HEK293 (cell line): ENCODE data around the gene CRYBA2.

Experiments used
- CTCF ChIA-PET: fragments of 350-600 bp; formaldehyde crosslinking; extraction: SDS; loops from one replicate; lab custom pipeline; 2021; ENCODE audit warnings: antibody characterized with exemption; lab: Yijun Ruan, JAX
- POLR2A ChIA-PET: fragments of 300-600 bp; formaldehyde crosslinking; extraction: SDS; loops from one replicate; lab custom pipeline; 2020; ENCODE audit warnings: antibody characterized with exemption, inconsistent platforms; lab: Yijun Ruan, JAX
- H3K27ac ChIP-seq: fragments of 200-500 bp; sonication (Bioruptor generic); 2 replicates; pipeline ENCODE4 v1.5.1; 2014; ENCODE audit warnings: low read depth, low read length, control low read depth, inconsistent platforms; ENCODE audit errors: extremely low read depth
- H3K36me3 ChIP-seq, 2 experiments: fragments of 200-500 bp in 1 of 2; sonication (Bioruptor generic) in 1 of 2; 1 replicate in 1 of 2; 2 replicates in 1 of 2; pipeline ENCODE4 v1.5.1; 2014 to 2017; ENCODE audit warnings: inconsistent platforms in 2 of 2, low read length in 2 of 2; ENCODE audit not compliant: control insufficient read depth in 2 of 2, insufficient read depth in 1 of 2
- H3K4me1 ChIP-seq: fragments of 200-500 bp; sonication (Bioruptor generic); 2 replicates; pipeline ENCODE4 v1.5.1; 2014; ENCODE audit warnings: mild to moderate bottlenecking, low read length, inconsistent platforms; ENCODE audit not compliant: control insufficient read depth, insufficient read depth
- H3K4me3 ChIP-seq: 2 replicates; pipeline ENCODE4 v1.5.1; 2011; ENCODE audit warnings: low read depth, mild to moderate bottlenecking, control low read depth, low read length, moderate library complexity
- H3K9me3 ChIP-seq: fragments of 200-500 bp; sonication (Bioruptor generic); 2 replicates; pipeline ENCODE4 v1.5.1; 2014; ENCODE audit warnings: low read depth, low read length, inconsistent platforms; ENCODE audit not compliant: control insufficient read depth, insufficient read depth
- CTCF ChIP-seq: fragments of 450-650 bp; formaldehyde crosslinking; IDR thresholded peaks from 2 replicates; pipeline ENCODE4 v1.5.1; 2016; ENCODE audit warnings: missing biosample characterization, missing genetic modification characterization
- GLIS1 ChIP-seq: fragments of 450-650 bp; formaldehyde crosslinking; IDR thresholded peaks from 2 replicates; pipeline ENCODE4 v1.5.1; 2016; ENCODE audit warnings: missing biosample characterization, missing genetic modification characterization
- GLIS2 ChIP-seq: fragments of 450-650 bp; formaldehyde crosslinking; IDR thresholded peaks from 2 replicates; pipeline ENCODE4 v1.5.1; 2016; ENCODE audit warnings: missing biosample characterization, missing genetic modification characterization
- HIC1 ChIP-seq: fragments of 450-650 bp; formaldehyde crosslinking; IDR thresholded peaks from 2 replicates; pipeline ENCODE4 v1.5.1; 2016; ENCODE audit warnings: missing biosample characterization, missing genetic modification characterization
- KLF1 ChIP-seq: fragments of 450-650 bp; formaldehyde crosslinking; IDR thresholded peaks from 2 replicates; pipeline ENCODE4 v1.5.1; 2016; ENCODE audit warnings: missing biosample characterization, missing genetic modification characterization
- KLF16 ChIP-seq: fragments of 450-650 bp; formaldehyde crosslinking; IDR thresholded peaks from 2 replicates; pipeline ENCODE4 v1.5.1; 2017; ENCODE audit warnings: missing biosample characterization, missing genetic modification characterization
- ZBTB17 ChIP-seq: fragments of 450-650 bp; formaldehyde crosslinking; IDR thresholded peaks from 2 replicates; pipeline ENCODE4 v1.5.1; 2016; ENCODE audit warnings: missing biosample characterization, missing genetic modification characterization
- ZBTB8A ChIP-seq: fragments of 450-650 bp; formaldehyde crosslinking; IDR thresholded peaks from 2 replicates; pipeline ENCODE4 v1.5.1; 2016; ENCODE audit warnings: missing biosample characterization, missing genetic modification characterization
- ZIC2 ChIP-seq: fragments of 450-650 bp; formaldehyde crosslinking; IDR thresholded peaks from 2 replicates; pipeline ENCODE4 v1.5.1; 2016; ENCODE audit warnings: missing biosample characterization, missing genetic modification characterization
- ZNF132 ChIP-seq: fragments of 450-650 bp; formaldehyde crosslinking; IDR thresholded peaks from 2 replicates; pipeline ENCODE4 v1.5.1; 2017; ENCODE audit warnings: missing biosample characterization, missing genetic modification characterization, borderline replicate concordance
- ZNF221 ChIP-seq: fragments of 450-650 bp; formaldehyde crosslinking; IDR thresholded peaks from 2 replicates; pipeline ENCODE4 v1.5.1; 2017; ENCODE audit warnings: missing biosample characterization, missing genetic modification characterization, borderline replicate concordance
- ZNF239 ChIP-seq: fragments of 450-650 bp; formaldehyde crosslinking; IDR thresholded peaks from 2 replicates; pipeline ENCODE4 v1.5.1; 2016; ENCODE audit warnings: missing biosample characterization, missing genetic modification characterization
- ZNF248 ChIP-seq: fragments of 450-650 bp; formaldehyde crosslinking; IDR thresholded peaks from 2 replicates; pipeline ENCODE4 v1.5.1; 2017; ENCODE audit warnings: missing biosample characterization, missing genetic modification characterization
- ZNF335 ChIP-seq: fragments of 450-650 bp; formaldehyde crosslinking; conservative IDR thresholded peaks from 2 replicates; pipeline ENCODE4 v1.5.1; 2016; ENCODE audit warnings: missing biosample characterization, missing genetic modification characterization
- ZNF416 ChIP-seq: fragments of 450-650 bp; formaldehyde crosslinking; IDR thresholded peaks from 2 replicates; pipeline ENCODE4 v1.5.1; 2016; ENCODE audit warnings: missing biosample characterization, missing genetic modification characterization
- ZNF433 ChIP-seq: fragments of 450-650 bp; formaldehyde crosslinking; IDR thresholded peaks from 2 replicates; pipeline ENCODE4 v1.5.1; 2016; ENCODE audit warnings: missing biosample characterization, missing genetic modification characterization, low read depth
- ZNF610 ChIP-seq: fragments of 450-650 bp; formaldehyde crosslinking; IDR thresholded peaks from 2 replicates; pipeline ENCODE4 v1.5.1; 2016; ENCODE audit warnings: missing biosample characterization, missing genetic modification characterization, borderline replicate concordance
- ZNF670 ChIP-seq: fragments of 450-650 bp; formaldehyde crosslinking; IDR thresholded peaks from 2 replicates; pipeline ENCODE4 v1.5.1; 2016; ENCODE audit warnings: missing biosample characterization, missing genetic modification characterization, low read depth
- ZNF677 ChIP-seq: fragments of 450-650 bp; IDR thresholded peaks from 2 replicates; pipeline ENCODE4 v1.5.0; 2018; ENCODE audit warnings: missing biosample characterization, mild to moderate bottlenecking, missing genetic modification characterization, moderate library complexity
- ZNF777 ChIP-seq: fragments of 450-650 bp; formaldehyde crosslinking; IDR thresholded peaks from 2 replicates; pipeline ENCODE4 v1.5.1; 2017; ENCODE audit warnings: missing biosample characterization, missing genetic modification characterization, borderline replicate concordance
- ZNF791 ChIP-seq: fragments of 450-650 bp; formaldehyde crosslinking; IDR thresholded peaks from 2 replicates; pipeline ENCODE4 v1.5.1; 2016; ENCODE audit warnings: missing biosample characterization, missing genetic modification characterization
- TF ChIP-seq, protein P1 (sequence below): fragments of 450-650 bp; formaldehyde crosslinking; IDR thresholded peaks from 2 replicates; pipeline ENCODE4 v1.5.1; 2016; ENCODE audit warnings: missing biosample characterization, missing genetic modification characterization, low read depth
- TF ChIP-seq, protein P2 (sequence below): fragments of 450-650 bp; formaldehyde crosslinking; optimal IDR thresholded peaks from 2 replicates; pipeline ENCODE3; 2016; ENCODE audit warnings: missing biosample characterization, mild to moderate bottlenecking, missing genetic modification characterization
- TF ChIP-seq, protein P3 (sequence below): fragments of 450-650 bp; formaldehyde crosslinking; IDR thresholded peaks from 2 replicates; pipeline ENCODE4 v1.5.1; 2017; ENCODE audit warnings: missing biosample characterization, missing genetic modification characterization

Gene CRYBA2

DNA sequence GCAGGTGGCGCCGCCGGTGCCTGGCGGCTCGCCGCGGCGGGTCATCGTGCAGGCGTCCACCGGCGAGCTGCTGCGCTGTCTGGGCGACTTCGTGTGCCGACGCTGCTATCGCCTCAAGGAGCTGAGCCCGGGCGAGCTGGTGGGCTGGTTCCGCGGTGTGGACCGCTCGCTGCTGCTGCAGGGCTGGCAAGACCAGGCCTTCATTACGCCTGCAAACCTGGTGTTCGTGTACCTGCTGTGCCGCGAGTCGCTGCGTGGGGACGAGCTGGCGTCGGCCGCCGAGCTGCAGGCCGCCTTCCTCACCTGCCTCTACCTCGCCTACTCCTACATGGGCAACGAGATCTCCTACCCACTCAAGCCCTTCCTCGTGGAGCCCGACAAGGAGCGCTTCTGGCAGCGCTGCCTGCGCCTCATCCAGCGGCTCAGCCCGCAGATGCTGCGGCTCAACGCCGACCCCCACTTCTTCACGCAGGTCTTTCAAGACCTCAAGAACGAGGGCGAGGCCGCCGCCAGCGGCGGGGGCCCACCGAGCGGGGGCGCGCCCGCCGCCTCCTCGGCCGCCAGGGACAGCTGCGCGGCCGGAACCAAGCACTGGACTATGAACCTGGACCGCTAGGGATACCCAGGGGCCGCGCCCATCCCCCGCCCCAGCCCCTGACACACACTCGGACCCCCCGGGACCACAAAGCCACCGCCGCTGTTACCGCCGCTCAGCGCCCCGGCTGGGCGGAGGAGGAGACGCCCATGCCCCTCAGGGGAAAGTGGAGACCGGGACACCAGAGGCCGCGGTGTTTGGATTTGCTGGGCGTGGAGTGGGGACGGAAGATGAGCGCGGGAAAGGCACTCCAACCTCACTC is 32.7 kb downstream of the CRYBA2 start (continued):
- TF ChIP-seq, protein P1, sequence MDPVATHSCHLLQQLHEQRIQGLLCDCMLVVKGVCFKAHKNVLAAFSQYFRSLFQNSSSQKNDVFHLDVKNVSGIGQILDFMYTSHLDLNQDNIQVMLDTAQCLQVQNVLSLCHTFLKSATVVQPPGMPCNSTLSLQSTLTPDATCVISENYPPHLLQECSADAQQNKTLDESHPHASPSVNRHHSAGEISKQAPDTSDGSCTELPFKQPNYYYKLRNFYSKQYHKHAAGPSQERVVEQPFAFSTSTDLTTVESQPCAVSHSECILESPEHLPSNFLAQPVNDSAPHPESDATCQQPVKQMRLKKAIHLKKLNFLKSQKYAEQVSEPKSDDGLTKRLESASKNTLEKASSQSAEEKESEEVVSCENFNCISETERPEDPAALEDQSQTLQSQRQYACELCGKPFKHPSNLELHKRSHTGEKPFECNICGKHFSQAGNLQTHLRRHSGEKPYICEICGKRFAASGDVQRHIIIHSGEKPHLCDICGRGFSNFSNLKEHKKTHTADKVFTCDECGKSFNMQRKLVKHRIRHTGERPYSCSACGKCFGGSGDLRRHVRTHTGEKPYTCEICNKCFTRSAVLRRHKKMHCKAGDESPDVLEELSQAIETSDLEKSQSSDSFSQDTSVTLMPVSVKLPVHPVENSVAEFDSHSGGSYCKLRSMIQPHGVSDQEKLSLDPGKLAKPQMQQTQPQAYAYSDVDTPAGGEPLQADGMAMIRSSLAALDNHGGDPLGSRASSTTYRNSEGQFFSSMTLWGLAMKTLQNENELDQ (tag by site-specific recombination) = no peak
- no peak for TF ChIP-seq ZNF239 (tag by site-specific recombination)
- no peak for TF ChIP-seq ZNF610 (tag by site-specific recombination)
- TF ChIP-seq, protein P2, sequence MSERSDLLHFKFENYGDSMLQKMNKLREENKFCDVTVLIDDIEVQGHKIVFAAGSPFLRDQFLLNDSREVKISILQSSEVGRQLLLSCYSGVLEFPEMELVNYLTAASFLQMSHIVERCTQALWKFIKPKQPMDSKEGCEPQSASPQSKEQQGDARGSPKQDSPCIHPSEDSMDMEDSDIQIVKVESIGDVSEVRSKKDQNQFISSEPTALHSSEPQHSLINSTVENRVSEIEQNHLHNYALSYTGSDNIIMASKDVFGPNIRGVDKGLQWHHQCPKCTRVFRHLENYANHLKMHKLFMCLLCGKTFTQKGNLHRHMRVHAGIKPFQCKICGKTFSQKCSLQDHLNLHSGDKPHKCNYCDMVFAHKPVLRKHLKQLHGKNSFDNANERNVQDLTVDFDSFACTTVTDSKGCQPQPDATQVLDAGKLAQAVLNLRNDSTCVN (tag by site-specific recombination) = peak; percentile 41
- TF ChIP-seq KLF1 = peak; percentile 87
- no peak for TF ChIP-seq ZNF791 (tag by site-specific recombination)
- no peak for TF ChIP-seq ZNF221
- 0 out of 2 replicates have a peak, but pooled peaks have one; percentile 31 for TF ChIP-seq HIC1
- TF ChIP-seq ZNF433 (tag by site-specific recombination) = no peak
- no peak for TF ChIP-seq ZNF677 (tag by site-specific recombination)
- TF ChIP-seq ZNF416 (tag by site-specific recombination) = no peak
- TF ChIP-seq ZNF132 (tag by site-specific recombination) = no peak
- no peak for TF ChIP-seq KLF16 (tag by site-specific recombination)
- peak; percentile 8; the same call in 1 of the 2 replicates for TF ChIP-seq ZBTB8A (tag by site-specific recombination)

DNA sequence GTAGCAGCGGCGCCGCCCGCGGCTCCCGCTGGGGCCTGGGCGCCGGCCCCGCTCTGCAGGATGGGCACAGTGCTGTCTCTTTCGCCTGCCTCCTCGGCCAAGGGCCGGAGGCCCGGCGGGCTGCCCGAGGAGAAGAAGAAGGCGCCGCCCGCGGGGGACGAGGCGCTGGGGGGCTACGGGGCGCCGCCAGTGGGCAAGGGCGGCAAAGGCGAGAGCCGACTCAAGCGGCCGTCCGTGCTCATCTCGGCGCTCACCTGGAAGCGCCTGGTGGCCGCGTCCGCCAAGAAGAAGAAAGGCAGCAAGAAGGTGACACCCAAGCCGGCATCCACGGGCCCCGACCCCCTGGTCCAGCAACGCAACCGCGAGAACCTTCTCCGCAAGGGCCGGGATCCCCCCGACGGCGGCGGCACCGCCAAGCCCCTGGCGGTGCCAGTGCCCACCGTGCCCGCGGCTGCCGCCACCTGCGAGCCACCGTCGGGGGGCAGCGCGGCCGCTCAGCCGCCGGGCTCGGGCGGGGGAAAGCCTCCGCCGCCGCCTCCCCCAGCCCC is 33.4 kb downstream of the CRYBA2 start:
- Histone ChIP-seq H3K27ac (no peak overlapping the region), H3K4me3 (peak overlapping the region; percentile 29), H3K4me1 (peaks cover 9% of the 10 kb centered on the region), H3K36me3 (no peaks in the 10 kb centered on the region), H3K9me3 (no peaks in the 10 kb centered on the region)
- CTCF ChIA-PET = interaction anchor here (0.7 to 2.2 kb wide), 4 partner anchors 42 to 810 kb away, joined by 3 to 7 read pairs (median 3); no protein-coding TSS in a partner anchor
- POLR2A ChIA-PET = interaction anchor here (1.0 to 1.2 kb wide), 2 partner anchors 103 to 301 kb away, joined by 3 to 7 read pairs; partner anchors contain the start of genes BCS1L and ZNF142
- TF ChIP-seq GLIS1 (tag by site-specific recombination) (no peak), ZIC2 (tag by site-specific recombination) (peak; percentile 22), ZNF777 (tag by site-specific recombination) (0 out of 2 replicates have a peak, but pooled peaks have one; percentile 29), CTCF (tag by site-specific recombination) (peak; percentile 84), ZBTB17 (tag by site-specific recombination) (0 out of 2 replicates have a peak, but pooled peaks have one; percentile 17), ZNF670 (tag by site-specific recombination) (no peak), GLIS2 (tag by site-specific recombination) (peak; percentile 74), ZNF248 (no peak), ZBTB8A (tag by site-specific recombination) (peak; percentile 77), ZNF335 (tag by site-specific recombination) (peak; percentile 81)
- TF ChIP-seq, protein P2 (tag by site-specific recombination) = peak; percentile 38
- TF ChIP-seq, protein P3, sequence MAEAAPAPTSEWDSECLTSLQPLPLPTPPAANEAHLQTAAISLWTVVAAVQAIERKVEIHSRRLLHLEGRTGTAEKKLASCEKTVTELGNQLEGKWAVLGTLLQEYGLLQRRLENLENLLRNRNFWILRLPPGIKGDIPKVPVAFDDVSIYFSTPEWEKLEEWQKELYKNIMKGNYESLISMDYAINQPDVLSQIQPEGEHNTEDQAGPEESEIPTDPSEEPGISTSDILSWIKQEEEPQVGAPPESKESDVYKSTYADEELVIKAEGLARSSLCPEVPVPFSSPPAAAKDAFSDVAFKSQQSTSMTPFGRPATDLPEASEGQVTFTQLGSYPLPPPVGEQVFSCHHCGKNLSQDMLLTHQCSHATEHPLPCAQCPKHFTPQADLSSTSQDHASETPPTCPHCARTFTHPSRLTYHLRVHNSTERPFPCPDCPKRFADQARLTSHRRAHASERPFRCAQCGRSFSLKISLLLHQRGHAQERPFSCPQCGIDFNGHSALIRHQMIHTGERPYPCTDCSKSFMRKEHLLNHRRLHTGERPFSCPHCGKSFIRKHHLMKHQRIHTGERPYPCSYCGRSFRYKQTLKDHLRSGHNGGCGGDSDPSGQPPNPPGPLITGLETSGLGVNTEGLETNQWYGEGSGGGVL (tag by site-specific recombination) = peak; percentile 18; the same call in 1 of the 2 replicates
- TF ChIP-seq, all 188 proteins: peak for 9
